ENCODE results near the gene SNTG2.

GRCh38 chr2:1236606-1237005 lies 286.0 kb downstream of the SNTG2 start:
- no peak for TF ChIP-seq CTCF (IDR thresholded peaks at IDR 0.05)
- no peak for TF ChIP-seq POLR2A (IDR thresholded peaks at IDR 0.05)
